H1 (cell line): Measurements from ENCODE around the gene MICALL1. TPM values are rescaled to one million over a fixed set of nuclear protein-coding genes. Genes with fewer than 3 reads are reported as not detected.

Source experiments
- CTCF ChIA-PET: fragments of 300-600 bp; sonication (Branson Sonifier 250); formaldehyde crosslinking; loops from one replicate; lab custom pipeline; 2021; ENCODE audit not compliant: partially characterized antibody; lab: Charles Lee
- POLR2A ChIA-PET: fragments of 300-600 bp; sonication (Branson Sonifier 250); formaldehyde crosslinking; loops from one replicate; lab custom pipeline; 2021; ENCODE audit warnings: inconsistent platforms; ENCODE audit not compliant: partially characterized antibody; lab: Charles Lee
- DNase-seq, 2 experiments: peaks; one replicate each; pipeline versions ENCODE4 v3.0.0 to v3.0.0-alpha.2; 2010 to 2022; ENCODE audit warnings: low spot score in 2 of 2, low read depth in 1 of 2, mixed read lengths in 1 of 2
- FAIRE-seq: peaks from 2 replicates; lab custom pipeline; 2011; peaks lifted over from hg19 to GRCh38; lab: Jason Lieb, UNC
- H2AFZ ChIP-seq: 2 replicates; pipeline ENCODE4 v1.8.1; 2012; ENCODE audit warnings: low read length, inconsistent platforms
- H2AK5ac ChIP-seq: 2 replicates; pipeline ENCODE4 v1.6.1; 2013; ENCODE audit warnings: low read depth, low read length
- H2BK120ac ChIP-seq: replicated peaks from 2 replicates; pipeline ENCODE3; 2013; ENCODE audit warnings: low read depth, low read length, inconsistent platforms
- H2BK12ac ChIP-seq: 2 replicates; pipeline ENCODE4 v1.6.1; 2013; ENCODE audit warnings: low read depth, low read length
- H2BK15ac ChIP-seq: 2 replicates; pipeline ENCODE4 v1.6.1; 2013; ENCODE audit warnings: low read length
- H2BK20ac ChIP-seq: 2 replicates; pipeline ENCODE4 v1.6.1; 2013; ENCODE audit warnings: low read length
- H2BK5ac ChIP-seq: 2 replicates; pipeline ENCODE4 v1.6.1; 2013; ENCODE audit warnings: low read depth, low read length
- H3K14ac ChIP-seq: 2 replicates; pipeline ENCODE4 v1.6.1; 2013; ENCODE audit warnings: inconsistent platforms; ENCODE audit not compliant: insufficient read length
- H3K18ac ChIP-seq: 2 replicates; pipeline ENCODE4 v1.6.1; 2013; ENCODE audit warnings: low read length; ENCODE audit errors: extremely low read depth
- H3K23ac ChIP-seq: 2 replicates; pipeline ENCODE4 v1.6.1; 2013; ENCODE audit warnings: inconsistent platforms; ENCODE audit not compliant: insufficient read length
- H3K23me2 ChIP-seq: 2 replicates; pipeline ENCODE4 v1.6.1; 2013; ENCODE audit warnings: low read depth, low read length
- H3K27ac ChIP-seq: 2 replicates; pipeline ENCODE4 v1.6.1; 2011; ENCODE audit warnings: low read depth, low read length, inconsistent platforms
- H3K27me3 ChIP-seq, 4 experiments: replicated peaks in 1 of 4; 1 replicate in 1 of 4; 2 replicates in 3 of 4; pipeline versions ENCODE4 v1.6.1 to v1.8.1; 2011 to 2013; ENCODE audit warnings: low read length in 3 of 4, mild to moderate bottlenecking in 3 of 4, inconsistent platforms in 2 of 4, mixed read lengths in 2 of 4, moderate library complexity in 1 of 4; ENCODE audit not compliant: control insufficient read depth in 3 of 4, insufficient read depth in 3 of 4; ENCODE audit errors: extremely low read depth in 1 of 4
- H3K36me3 ChIP-seq, 4 experiments: 2 replicates each; pipeline versions ENCODE4 v1.6.1 to v1.8.1; 2011 to 2013; ENCODE audit warnings: mild to moderate bottlenecking in 4 of 4, low read length in 3 of 4, moderate library complexity in 2 of 4, control low read depth in 1 of 4, inconsistent platforms in 1 of 4; ENCODE audit not compliant: insufficient read depth in 4 of 4, control insufficient read depth in 2 of 4
- H3K4ac ChIP-seq: replicated peaks from 2 replicates; pipeline ENCODE3; 2013; ENCODE audit warnings: low read length, low read depth, mixed read lengths, inconsistent platforms; ENCODE audit not compliant: insufficient read length
- H3K4me1 ChIP-seq, 4 experiments: replicated peaks in 1 of 4; 1 replicate in 1 of 4; 2 replicates in 3 of 4; pipeline versions ENCODE4 v1.6.1 to v1.8.1; 2011 to 2013; ENCODE audit warnings: low read length in 3 of 4, inconsistent platforms in 2 of 4, mixed read lengths in 1 of 4; ENCODE audit not compliant: insufficient read depth in 4 of 4, control insufficient read depth in 3 of 4
- H3K4me2 ChIP-seq, 2 experiments: 2 replicates each; pipeline versions ENCODE4 v1.6.1 to v1.8.1; 2011 to 2013; ENCODE audit warnings: low read depth in 2 of 2, low read length in 2 of 2, control low read depth in 1 of 2, inconsistent platforms in 1 of 2, mild to moderate bottlenecking in 1 of 2; ENCODE audit not compliant: insufficient read depth in 1 of 2
- H3K4me3 ChIP-seq, 4 experiments: fragments of 200-600, 300-600 bp in 1 of 4; sonication (generic), shearing (Covaris generic), sonication (Bioruptor Twin) in 1 of 4; 2 replicates each; pipeline versions ENCODE4 v1.5.1 to v1.8.1; 2011 to 2016; ENCODE audit warnings: low read length in 4 of 4, low read depth in 3 of 4, control low read depth in 2 of 4, inconsistent platforms in 2 of 4, mild to moderate bottlenecking in 2 of 4, mixed read lengths in 1 of 4, moderate library complexity in 1 of 4; ENCODE audit not compliant: insufficient read depth in 2 of 4; ENCODE audit errors: extremely low read depth in 1 of 4
- H3K56ac ChIP-seq: replicated peaks from 2 replicates; pipeline ENCODE3; 2013; ENCODE audit warnings: low read depth, mild to moderate bottlenecking, mixed read lengths, low read length, inconsistent platforms; ENCODE audit not compliant: insufficient read length
- H3K79me1 ChIP-seq: 2 replicates; pipeline ENCODE4 v1.6.1; 2013; ENCODE audit warnings: low read depth, low read length, control low read depth
- H3K79me2 ChIP-seq, 2 experiments: 2 replicates each; pipeline versions ENCODE4 v1.6.1 to v1.8.1; 2012 to 2013; ENCODE audit warnings: low read length in 2 of 2, mild to moderate bottlenecking in 2 of 2, inconsistent platforms in 1 of 2; ENCODE audit not compliant: insufficient read depth in 2 of 2, control insufficient read depth in 1 of 2
- H3K9ac ChIP-seq, 4 experiments: replicated peaks in 1 of 4; 1 replicate in 1 of 4; 2 replicates in 3 of 4; pipeline versions ENCODE4 v1.6.1 to v1.8.1; 2011 to 2013; ENCODE audit warnings: low read depth in 3 of 4, low read length in 3 of 4, control low read depth in 2 of 4, mild to moderate bottlenecking in 2 of 4, moderate library complexity in 2 of 4, inconsistent platforms in 1 of 4; ENCODE audit errors: extremely low read depth in 1 of 4
- H3K9me3 ChIP-seq, 2 experiments: 2 replicates each; pipeline versions ENCODE4 v1.6.1 to v1.8.1; 2012 to 2013; ENCODE audit warnings: mild to moderate bottlenecking in 2 of 2, moderate library complexity in 2 of 2, control low read depth in 1 of 2, inconsistent platforms in 1 of 2, low read depth in 1 of 2, low read length in 1 of 2, mixed read lengths in 1 of 2; ENCODE audit not compliant: insufficient read depth in 2 of 2
- H4K20me1 ChIP-seq, 2 experiments: replicated peaks in 1 of 2; 2 replicates each; pipeline versions ENCODE3 to v1.8.1; 2011 to 2013; ENCODE audit warnings: inconsistent platforms in 2 of 2, low read length in 2 of 2, mild to moderate bottlenecking in 1 of 2; ENCODE audit not compliant: insufficient read depth in 2 of 2, control insufficient read depth in 1 of 2
- H4K5ac ChIP-seq: 2 replicates; pipeline ENCODE4 v1.6.1; 2013; ENCODE audit warnings: low read length, low read depth, mixed read lengths, inconsistent platforms; ENCODE audit not compliant: insufficient read length
- H4K8ac ChIP-seq: 2 replicates; pipeline ENCODE4 v1.8.0; 2013; ENCODE audit warnings: mild to moderate bottlenecking, moderate library complexity, low read length, inconsistent platforms; ENCODE audit not compliant: insufficient read depth; ENCODE audit errors: extremely low read depth
- H4K91ac ChIP-seq: replicated peaks from 2 replicates; pipeline ENCODE3; 2013; ENCODE audit warnings: low read length, mixed read lengths, inconsistent platforms; ENCODE audit not compliant: insufficient read length
- BRCA1 ChIP-seq: IDR thresholded peaks from 2 replicates; pipeline ENCODE4 v1.6.1; 2012; ENCODE audit warnings: low read depth, low read length, improper control_type of control experiment
- KDM1A ChIP-seq: fragments of 200-600, 300-600 bp; sonication (generic); IDR thresholded peaks from 2 replicates; pipeline ENCODE4 v1.7.1; 2016; ENCODE audit warnings: mild to moderate bottlenecking, low read length, borderline replicate concordance
- POLR2A ChIP-seq, 2 experiments: IDR thresholded peaks; 1 replicate in 1 of 2; 2 replicates in 1 of 2; pipeline ENCODE4 v1.6.1; 2011; ENCODE audit warnings: low read depth in 2 of 2, low read length in 2 of 2, mild to moderate bottlenecking in 2 of 2; ENCODE audit errors: control extremely low read depth in 1 of 2
- YY1 ChIP-seq: IDR thresholded peaks from 2 replicates; pipeline ENCODE4 v1.6.1; 2011; ENCODE audit warnings: low read depth, mild to moderate bottlenecking, low read length
- WGBS, 2 experiments: shearing (Covaris generic) in 1 of 2; methylation state at CpG; one replicate each; pipeline versions ENCODE4 v1.1.6 to v1.1.7; 2013 to 2015; ENCODE audit warnings: low lambda C conversion rate in 2 of 2, mixed read lengths in 2 of 2, inconsistent platforms in 1 of 2, low coverage in 1 of 2, missing lambda C conversion rate in 1 of 2; ENCODE audit not compliant: insufficient replicate concordance in 2 of 2, insufficient coverage in 1 of 2, insufficient read length in 1 of 2; ENCODE audit errors: extremely low coverage in 1 of 2, missing lambda C conversion rate in 1 of 2; 5-methylcytosine and 5-hydroxymethylcytosine counted together
- polyA plus RNA-seq, 7 experiments: library from polyadenylated mRNA; depleted of rRNA in 3 of 7; stranded (reverse) in 5 of 7; unstranded in 2 of 7; fragments of >200 nt in 5 of 7; fragments of 200-250 nt in 2 of 7; gene quantifications; 1 replicate in 5 of 7; 2 replicates in 1 of 7; 4 replicates in 1 of 7; pipeline versions ENCODE4 v1.2.1 to v1.2.3, GENCODE V29; 2011 to 2013; ENCODE audit warnings: missing spikeins in 2 of 7, mixed read lengths in 2 of 7
- total RNA-seq: library from RNA; stranded (reverse); fragmentation: NEBNext Ultra II Directional; extraction: Animal tissue kit (Norgen Biotek cat#: 25700); gene quantifications from 2 replicates; pipeline ENCODE4 v1.2.1, GENCODE V29; 2021
- TF ChIP-seq, protein P1 (sequence below): IDR thresholded peaks from 2 replicates; pipeline ENCODE4 v1.6.1; 2011; ENCODE audit warnings: low read length, improper control_type of control experiment

MICALL1 gene
- total and polyA plus RNA-seq, 2 of the 8 experiments (the other 6 are each of a cell fraction or from before 2014, with no cell fraction given) = 17.7 to 32.1 TPM

DNA sequence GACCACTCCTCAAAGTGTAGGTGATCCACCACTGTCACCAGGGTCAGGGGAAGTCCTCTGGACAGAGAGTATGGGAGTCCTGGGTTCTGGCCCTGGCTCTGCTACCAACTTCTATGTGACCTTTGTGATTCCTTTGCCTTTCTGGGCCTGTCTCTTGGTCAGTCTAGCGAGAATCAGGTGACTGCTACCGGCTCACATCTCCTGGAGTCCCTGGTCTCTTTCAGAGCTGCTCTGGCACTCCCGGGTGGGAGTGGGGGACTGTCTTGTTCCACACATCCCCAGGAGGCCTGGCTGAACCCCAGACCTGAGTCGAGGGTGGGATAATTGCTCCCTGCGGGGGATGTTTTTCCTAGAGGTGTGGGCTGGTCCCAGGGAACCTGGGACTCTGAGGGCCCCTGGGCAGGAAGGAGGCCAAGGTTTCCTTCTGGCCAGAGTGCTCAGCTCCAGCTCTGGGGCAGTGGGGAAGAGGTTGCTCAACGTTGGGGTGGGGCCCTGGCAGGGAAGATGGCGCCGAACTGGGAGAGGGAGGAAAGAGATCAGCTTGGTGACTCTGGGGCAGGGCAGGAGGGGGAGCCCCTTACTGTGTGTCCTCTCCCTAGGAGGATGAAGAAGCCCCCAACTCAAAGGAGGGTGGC lies 76.2 kb downstream of the MICALL1 start:
- Histone ChIP-seq H3K4me2 (peak overlapping the region in 1 of 2 experiments; percentile 83; a peak in 1 of 4 replicates), H3K79me1 (no peaks in the 10 kb centered on the region), H3K23me2 (peaks cover 13% of the 10 kb centered on the region; the same call in 1 of the 2 replicates), H3K9me3 (no peaks in the 10 kb centered on the region), H4K91ac (no peak overlapping the region), H2AFZ (no peak overlapping the region), H4K20me1 (peaks cover 2 to 4% of the 10 kb centered on the region in 2 experiments), H3K23ac (no peak overlapping the region), H2BK15ac (no peak overlapping the region), H2AK5ac (no peak overlapping the region), H2BK5ac (no peak overlapping the region), H3K36me3 (no peaks in the 10 kb centered on the region), H3K56ac (no peak overlapping the region), H3K79me2 (no peaks in the 10 kb centered on the region), H2BK12ac (no peak overlapping the region), H3K14ac (no peak overlapping the region), H3K4me3 (no peak overlapping the region), H3K27ac (no peak overlapping the region), H3K18ac (no peak overlapping the region), H3K27me3 (peaks cover 0 to 19% (median 12%) of the 10 kb centered on the region in 4 experiments; a peak in 5 of 7 replicates), H2BK120ac (no peak overlapping the region), H3K9ac (no peak overlapping the region), H3K4me1 (peaks cover 0 to 30% (median 14%) of the 10 kb centered on the region in 4 experiments; a peak in 6 of 7 replicates), H4K8ac (no peak overlapping the region), H3K4ac (no peak overlapping the region), H2BK20ac (no peak overlapping the region), H4K5ac (no peak overlapping the region)
- DNase-seq (no peak), FAIRE-seq (no peak)
- ChIA-PET CTCF (interaction anchor here (0.7 to 3.9 kb wide), 11 partner anchors 11 to 124 kb away, joined by 3 to 20 read pairs (median 4); no protein-coding TSS in a partner anchor), POLR2A (interaction anchor here (4.8 kb wide), 1 partner anchor 10 kb away, joined by 26 read pairs; no protein-coding TSS in a partner anchor)
- WGBS, 2 experiments = 87% methylated on average over 8 of the region's 8 CpGs; no CpG with 5 or more reads in 1 of the 2 experiments
- TF ChIP-seq KDM1A = no peak
- TF ChIP-seq BRCA1 = no peak
- TF ChIP-seq YY1 = no peak
- no peak for TF ChIP-seq POLR2A (IDR thresholded peaks at IDR 0.05; ENCODE audit: control extremely low read depth in 1 of 2, low read depth in 2 of 2, low read length in 2 of 2)
- TF ChIP-seq, protein P1, sequence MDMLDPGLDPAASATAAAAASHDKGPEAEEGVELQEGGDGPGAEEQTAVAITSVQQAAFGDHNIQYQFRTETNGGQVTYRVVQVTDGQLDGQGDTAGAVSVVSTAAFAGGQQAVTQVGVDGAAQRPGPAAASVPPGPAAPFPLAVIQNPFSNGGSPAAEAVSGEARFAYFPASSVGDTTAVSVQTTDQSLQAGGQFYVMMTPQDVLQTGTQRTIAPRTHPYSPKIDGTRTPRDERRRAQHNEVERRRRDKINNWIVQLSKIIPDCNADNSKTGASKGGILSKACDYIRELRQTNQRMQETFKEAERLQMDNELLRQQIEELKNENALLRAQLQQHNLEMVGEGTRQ = no peak
